Measurements from ENCODE around the gene ZEB1. TPM values are rescaled to one million over a fixed set of nuclear protein-coding genes. Genes with fewer than 3 reads are reported as not detected.

ZEB1 gene
- polyA plus RNA-seq, 1 donor from 2014 or later: 18.0 TPM

- Histone ChIP-seq H3K27ac (ENCODE audit: low read length) (no peak overlapping the region), H3K36me3 (ENCODE audit: insufficient read depth, low read length) (no peaks in the 10 kb centered on the region), H3K9me3 (ENCODE audit: low read length) (no peaks in the 10 kb centered on the region), H3K79me2 (replicated peaks; ENCODE audit: insufficient read depth, low read length) (peaks cover 80% of the 10 kb centered on the region), H2AFZ (ENCODE audit: low read depth, low read length) (no peak overlapping the region), H3K27me3 (ENCODE audit: insufficient read depth, low read depth, low read length) (no peaks in the 10 kb centered on the region), H3K4me2 (ENCODE audit: low read length) (no peak overlapping the region), H3F3A (ENCODE audit: insufficient read depth, low read length, poor library complexity, severe bottlenecking) (no peaks in the 10 kb centered on the region), H3K4me3 (ENCODE audit: low read length) (no peak overlapping the region), H3K9me2 (ENCODE audit: insufficient read depth, low read length) (no peaks in the 10 kb centered on the region), H4K20me1 (ENCODE audit: insufficient read depth) (no peaks in the 10 kb centered on the region), H3K9ac (ENCODE audit: low read length) (no peak overlapping the region)
- TF ChIP-seq POLR2AphosphoS5 (IDR thresholded peaks at IDR 0.05) (no peak), EZH2 (IDR thresholded peaks at IDR 0.05; ENCODE audit: borderline replicate concordance, insufficient read depth, low read length, poor library complexity, severe bottlenecking) (no peak), MXI1 (conservative IDR thresholded peaks at IDR 0.05; ENCODE audit: poor library complexity, severe bottlenecking) (no peak), REST (IDR thresholded peaks at IDR 0.05; ENCODE audit: borderline replicate concordance) (no peak), RAD21 (conservative IDR thresholded peaks at IDR 0.05) (no peak), CTCF (IDR thresholded peaks at IDR 0.05; ENCODE audit: poor library complexity, severe bottlenecking) (no peak), EP300 (conservative IDR thresholded peaks at IDR 0.05; ENCODE audit: poor library complexity, severe bottlenecking) (no peak), SMC3 (conservative IDR thresholded peaks at IDR 0.05; ENCODE audit: poor library complexity) (no peak), TAF1 (IDR thresholded peaks at IDR 0.05; ENCODE audit: low read depth) (no peak)
These were observed 53.4 kb downstream of the ZEB1 start for GRCh38 chr10:31372439-31372838.

GRCh38 chr10:31374146-31374696 is 55.2 kb downstream of the ZEB1 start:
- no peak overlapping the region for H3K4me3 ChIP-seq (ENCODE audit: low read length)
- H4K20me1 ChIP-seq (ENCODE audit: insufficient read depth): no peaks in the 10 kb centered on the region
- H3K36me3 ChIP-seq (ENCODE audit: insufficient read depth, low read length): no peaks in the 10 kb centered on the region
- no peak overlapping the region for H2AFZ ChIP-seq (ENCODE audit: low read depth, low read length)
- no peaks in the 10 kb centered on the region for H3K27me3 ChIP-seq (ENCODE audit: insufficient read depth, low read depth, low read length)
- no peak overlapping the region for H3K4me2 ChIP-seq (ENCODE audit: low read length)
- no peak overlapping the region for H3K27ac ChIP-seq (ENCODE audit: low read length)
- no peaks in the 10 kb centered on the region for H3F3A ChIP-seq (ENCODE audit: insufficient read depth, low read length, poor library complexity, severe bottlenecking)
- no peaks in the 10 kb centered on the region for H3K9me3 ChIP-seq (ENCODE audit: low read length)
- TF ChIP-seq TAF1 (IDR thresholded peaks at IDR 0.05; ENCODE audit: low read depth) (no peak), EZH2 (IDR thresholded peaks at IDR 0.05; ENCODE audit: borderline replicate concordance, insufficient read depth, low read length, poor library complexity, severe bottlenecking) (no peak), CTCF (IDR thresholded peaks at IDR 0.05; ENCODE audit: poor library complexity, severe bottlenecking) (no peak), EP300 (conservative IDR thresholded peaks at IDR 0.05; ENCODE audit: poor library complexity, severe bottlenecking) (no peak), MXI1 (conservative IDR thresholded peaks at IDR 0.05; ENCODE audit: poor library complexity, severe bottlenecking) (no peak), REST (IDR thresholded peaks at IDR 0.05; ENCODE audit: borderline replicate concordance) (no peak)
- no peaks in the 10 kb centered on the region for H3K9me2 ChIP-seq (ENCODE audit: insufficient read depth, low read length)
- peaks cover 81% of the 10 kb centered on the region for H3K79me2 ChIP-seq (replicated peaks; ENCODE audit: insufficient read depth, low read length)
- H3K9ac ChIP-seq (ENCODE audit: low read length): no peak overlapping the region

Measured in neural cell (in vitro differentiated cells).